ENCODE measurements around the gene LRRC56. TPM values are rescaled to one million over a fixed set of nuclear protein-coding genes. Genes with fewer than 3 reads are reported as not detected.

LRRC56 gene
- total and polyA plus RNA-seq, 9 of the 15 experiments (the other 6 are each of a cell fraction or from before 2014, with no cell fraction given): 0.03 to 4.5 (median 1.0) TPM; not detected in 1

- CTCF ChIA-PET (ENCODE audit: low intra/inter-chr PET ratio): no interaction called here
- H3K9me1 ChIP-seq (ENCODE audit: control insufficient read depth, insufficient read depth, low read length): peaks cover 4% of the 10 kb centered on the region
- intact Hi-C loops (cut with micrococcal nuclease): no loop called here
- POLR2A ChIA-PET: interaction anchor here (0.7 to 1.4 kb wide), 5 partner anchors 8 to 16 kb away, joined by 3 to 5 read pairs (median 4); no protein-coding TSS in a partner anchor
- H3K36me3 ChIP-seq (ENCODE audit: control insufficient read depth, insufficient read depth, low read length): peaks cover 89% of the 10 kb centered on the region
- DNase-seq (ENCODE audit: extremely low read depth in 1 of 4, low spot score in 3 of 4) (peak; percentile 57 to 79 (median 73)), FAIRE-seq (peak; percentile 90), ATAC-seq (peak; percentile 96)
- WGBS (ENCODE audit: insufficient coverage, low coverage, missing lambda C conversion rate): 25% methylated on average over 6 of the region's 6 CpGs
- H4K20me1 ChIP-seq (replicated peaks; ENCODE audit: control insufficient read depth, insufficient read depth, low read length): peaks cover 5% of the 10 kb centered on the region
- in situ Hi-C loops (cut with MboI): no loop called here
- H2AFZ ChIP-seq (ENCODE audit: low read depth, low read length): no peak overlapping the region
- H3K9me3 ChIP-seq (replicated peaks; ENCODE audit: control insufficient read depth, insufficient read depth, low read depth, low read length): no peaks in the 10 kb centered on the region
- peak overlapping the region in 1 of 2 experiments; percentile 40; a peak in 2 of 4 replicates for H3K9ac ChIP-seq (ENCODE audit: insufficient read depth in 1 of 2, low read depth in 2 of 2, low read length in 2 of 2)
- peak overlapping the region; percentile 44; the same call in 1 of the 2 replicates for H3K4me2 ChIP-seq (ENCODE audit: insufficient read depth, low read length)
- no TSS peak for BruUV-seq (replicated peaks)
- H3K79me2 ChIP-seq (ENCODE audit: control insufficient read depth, insufficient read depth, low read length): peaks cover 42% of the 10 kb centered on the region
- no peak overlapping the region for H3K4me3 ChIP-seq
- H3K4me1 ChIP-seq (replicated peaks in 1 of 2; ENCODE audit: control insufficient read depth in 2 of 2, insufficient read depth in 2 of 2, low read length in 2 of 2): peaks cover 3 to 26% of the 10 kb centered on the region in 2 experiments; a peak in 4 of 5 replicates
- no peaks in the 10 kb centered on the region for H3K27me3 ChIP-seq (ENCODE audit: control insufficient read depth in 2 of 2, insufficient read depth in 2 of 2, low read length in 2 of 2)
- peak overlapping the region; percentile 80; the same call in 2 of the 3 replicates for H3K27ac ChIP-seq (ENCODE audit: extremely low read depth, low read depth, low read length)
- TF ChIP-seq FOXM1 (IDR thresholded peaks at IDR 0.05; ENCODE audit: low read depth) (no peak), FOXM1 (CRISPR knock-in tag; IDR thresholded peaks at IDR 0.05; ENCODE audit: low read depth) (no peak), ZNF133 (CRISPR knock-in tag; IDR thresholded peaks at IDR 0.05) (no peak), NR2C1 (IDR thresholded peaks at IDR 0.05) (peak; percentile 34; the same call in 1 of the 2 replicates), NR2C1 (tag; IDR thresholded peaks at IDR 0.05) (peak; percentile 46; the same call in 1 of the 2 replicates), ARID1B (IDR thresholded peaks at IDR 0.05) (peak; percentile 47), AFF4 (CRISPR knock-in tag; IDR thresholded peaks at IDR 0.05) (no peak), CSDE1 (IDR thresholded peaks at IDR 0.05) (no peak), E2F1 (CRISPR knock-in tag; IDR thresholded peaks at IDR 0.05) (no peak), SMARCA4 (IDR thresholded peaks at IDR 0.05) (peak; percentile 53; the same call in 1 of the 2 replicates), USF1 (CRISPR knock-in tag; IDR thresholded peaks at IDR 0.05) (no peak), JUN (IDR thresholded peaks at IDR 0.05; ENCODE audit: borderline replicate concordance, low read depth, low read length) (peak; percentile 73; the same call in 1 of the 2 replicates), JUN (CRISPR knock-in tag; IDR thresholded peaks at IDR 0.05; ENCODE audit: borderline replicate concordance) (0 out of 2 replicates have a peak, but pooled peaks have one; percentile 51), PHB2 (IDR thresholded peaks at IDR 0.05; ENCODE audit: low read depth) (no peak), PKNOX1 (IDR thresholded peaks at IDR 0.05) (no peak)
Observed at GRCh38 chr11:587978-588380, 50.7 kb downstream of the LRRC56 start.
